Measurements from ENCODE around the gene CRB2.

DNA sequence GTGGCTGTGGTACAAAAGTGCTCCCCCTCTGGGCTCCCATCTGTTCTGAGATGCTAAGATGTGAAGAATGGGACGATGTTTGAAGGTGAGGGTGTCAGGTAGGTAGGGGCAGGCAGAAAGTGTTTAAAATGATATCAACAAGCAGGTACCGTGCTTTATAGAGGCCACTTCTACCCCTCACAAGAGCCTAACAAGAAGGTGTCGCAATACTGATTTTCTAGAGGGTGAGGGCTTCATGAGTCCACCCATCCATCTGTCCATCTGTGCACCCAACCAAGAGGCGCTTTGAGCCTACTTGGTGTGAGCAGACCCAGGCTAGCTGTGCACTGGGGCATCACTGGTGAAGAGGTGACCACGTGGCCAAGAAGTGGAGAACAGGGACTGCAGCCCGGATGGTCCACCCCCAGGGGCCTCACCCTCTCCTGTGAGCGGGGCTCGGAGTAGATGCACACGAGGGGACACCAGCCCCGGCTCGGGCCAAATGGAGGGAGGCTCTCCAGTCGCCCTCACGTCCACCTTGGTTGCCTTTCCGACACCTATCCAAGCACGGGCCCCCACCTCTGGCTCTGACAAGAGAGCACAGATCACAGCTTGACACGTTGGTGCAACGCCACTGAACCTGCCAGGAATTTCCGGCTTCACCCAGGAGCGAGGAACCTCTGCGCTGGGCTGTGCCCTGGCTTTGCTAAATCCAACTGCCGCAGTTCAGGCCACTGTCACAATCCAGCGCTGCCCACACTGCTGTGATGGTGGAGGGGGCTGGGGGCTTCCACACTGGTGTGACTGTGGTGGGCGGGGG lies 34.5 kb downstream of the CRB2 start:
- TF ChIP-seq POLR2A (IDR thresholded peaks at IDR 0.05) = no peak
- TF ChIP-seq, protein P1, sequence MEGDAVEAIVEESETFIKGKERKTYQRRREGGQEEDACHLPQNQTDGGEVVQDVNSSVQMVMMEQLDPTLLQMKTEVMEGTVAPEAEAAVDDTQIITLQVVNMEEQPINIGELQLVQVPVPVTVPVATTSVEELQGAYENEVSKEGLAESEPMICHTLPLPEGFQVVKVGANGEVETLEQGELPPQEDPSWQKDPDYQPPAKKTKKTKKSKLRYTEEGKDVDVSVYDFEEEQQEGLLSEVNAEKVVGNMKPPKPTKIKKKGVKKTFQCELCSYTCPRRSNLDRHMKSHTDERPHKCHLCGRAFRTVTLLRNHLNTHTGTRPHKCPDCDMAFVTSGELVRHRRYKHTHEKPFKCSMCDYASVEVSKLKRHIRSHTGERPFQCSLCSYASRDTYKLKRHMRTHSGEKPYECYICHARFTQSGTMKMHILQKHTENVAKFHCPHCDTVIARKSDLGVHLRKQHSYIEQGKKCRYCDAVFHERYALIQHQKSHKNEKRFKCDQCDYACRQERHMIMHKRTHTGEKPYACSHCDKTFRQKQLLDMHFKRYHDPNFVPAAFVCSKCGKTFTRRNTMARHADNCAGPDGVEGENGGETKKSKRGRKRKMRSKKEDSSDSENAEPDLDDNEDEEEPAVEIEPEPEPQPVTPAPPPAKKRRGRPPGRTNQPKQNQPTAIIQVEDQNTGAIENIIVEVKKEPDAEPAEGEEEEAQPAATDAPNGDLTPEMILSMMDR (IDR thresholded peaks at IDR 0.05) = no peak
